HG03439 (cell line): ENCODE data around the gene SREBF1.

Experiments
- ATAC-seq: cut with Tn5 transposase; IDR thresholded peaks from one replicate; pipeline ENCODE4 v1.9.1; 2021; ENCODE audit warnings: mild to moderate bottlenecking, moderate library complexity; ENCODE audit not compliant: unreplicated experiment

The SREBF1 gene

DNA sequence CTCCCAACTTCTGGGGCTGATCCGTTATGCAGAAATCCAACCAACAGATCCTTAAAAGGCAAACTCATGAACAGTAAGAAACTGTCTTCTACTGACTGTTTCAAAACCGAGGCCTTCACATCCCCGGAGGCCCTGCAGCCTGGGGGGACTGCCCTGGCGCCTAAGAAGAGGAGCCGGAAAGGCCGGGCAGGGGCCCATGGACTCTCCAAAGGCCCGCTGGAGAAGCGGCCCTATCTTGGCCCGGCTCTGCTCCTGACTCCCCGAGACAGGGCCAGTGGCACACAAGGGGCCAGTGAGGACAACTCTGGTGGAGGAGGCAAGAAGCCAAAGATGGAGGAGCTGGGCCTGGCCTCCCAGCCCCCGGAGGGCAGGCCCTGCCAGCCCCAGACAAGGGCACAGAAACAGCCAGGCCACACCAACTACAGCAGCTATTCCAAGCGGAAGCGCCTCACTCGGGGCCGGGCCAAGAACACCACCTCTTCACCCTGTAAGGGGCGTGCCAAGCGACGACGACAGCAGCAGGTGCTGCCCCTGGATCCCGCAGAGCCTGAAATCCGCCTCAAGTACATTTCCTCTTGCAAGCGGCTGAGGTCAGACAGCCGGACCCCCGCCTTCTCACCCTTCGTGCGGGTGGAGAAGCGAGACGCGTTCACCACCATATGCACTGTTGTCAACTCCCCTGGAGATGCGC lies 39.5 kb downstream of the SREBF1 start:
- ATAC-seq = no peak

GRCh38 chr17:17796787-17797061 lies 40.1 kb downstream of the SREBF1 start:
- ATAC-seq = no peak

DNA sequence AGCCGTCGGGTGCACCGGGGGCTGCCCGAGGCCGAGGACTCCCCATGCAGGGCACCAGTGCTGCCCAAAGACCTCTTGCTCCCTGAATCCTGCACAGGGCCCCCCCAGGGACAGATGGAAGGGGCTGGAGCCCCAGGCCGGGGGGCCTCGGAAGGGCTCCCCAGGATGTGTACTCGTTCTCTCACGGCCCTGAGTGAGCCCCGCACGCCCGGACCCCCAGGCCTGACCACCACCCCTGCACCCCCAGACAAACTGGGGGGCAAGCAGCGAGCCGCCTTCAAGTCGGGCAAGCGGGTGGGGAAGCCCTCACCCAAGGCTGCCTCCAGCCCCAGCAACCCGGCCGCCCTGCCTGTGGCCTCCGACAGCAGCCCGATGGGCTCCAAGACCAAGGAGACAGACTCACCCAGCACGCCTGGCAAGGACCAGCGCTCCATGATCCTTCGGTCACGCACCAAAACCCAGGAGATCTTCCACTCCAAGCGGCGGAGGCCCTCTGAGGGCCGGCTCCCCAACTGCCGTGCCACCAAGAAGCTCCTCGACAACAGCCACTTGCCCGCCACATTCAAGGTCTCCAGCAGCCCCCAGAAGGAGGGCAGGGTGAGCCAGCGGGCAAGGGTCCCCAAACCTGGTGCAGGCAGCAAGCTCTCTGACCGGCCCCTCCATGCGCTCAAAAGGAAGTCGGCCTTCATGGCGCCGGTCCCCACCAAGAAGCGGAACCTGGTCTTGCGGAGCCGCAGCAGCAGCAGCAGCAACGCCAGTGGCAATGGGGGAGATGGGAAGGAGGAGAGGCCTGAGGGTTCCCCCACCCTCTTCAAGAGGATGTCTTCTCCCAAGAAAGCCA lies 40.6 kb downstream of the SREBF1 start:
- ATAC-seq = no peak

DNA sequence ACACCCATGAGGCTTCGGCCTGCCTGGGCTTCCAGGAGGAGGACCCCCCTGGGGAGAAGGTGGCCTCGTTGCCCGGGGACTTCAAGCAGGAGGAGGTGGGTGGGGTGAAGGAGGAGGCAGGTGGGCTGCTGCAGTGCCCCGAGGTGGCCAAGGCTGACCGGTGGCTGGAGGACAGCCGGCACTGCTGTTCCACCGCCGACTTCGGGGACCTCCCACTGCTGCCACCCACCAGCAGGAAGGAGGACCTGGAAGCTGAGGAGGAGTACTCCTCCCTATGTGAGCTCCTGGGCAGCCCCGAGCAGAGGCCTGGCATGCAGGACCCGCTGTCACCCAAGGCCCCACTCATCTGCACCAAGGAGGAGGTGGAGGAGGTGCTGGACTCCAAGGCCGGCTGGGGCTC lies 41.5 kb downstream of the SREBF1 start:
- no peak for ATAC-seq

- ATAC-seq = no peak
Measured at GRCh38 chr17:17794382-17794781, 42.4 kb downstream of the SREBF1 start.

- no peak for ATAC-seq
Measured at GRCh38 chr17:17793378-17794214, 43.2 kb downstream of the SREBF1 start.

GRCh38 chr17:17792551-17793377 lies 44.0 kb downstream of the SREBF1 start:
- ATAC-seq = no peak

DNA sequence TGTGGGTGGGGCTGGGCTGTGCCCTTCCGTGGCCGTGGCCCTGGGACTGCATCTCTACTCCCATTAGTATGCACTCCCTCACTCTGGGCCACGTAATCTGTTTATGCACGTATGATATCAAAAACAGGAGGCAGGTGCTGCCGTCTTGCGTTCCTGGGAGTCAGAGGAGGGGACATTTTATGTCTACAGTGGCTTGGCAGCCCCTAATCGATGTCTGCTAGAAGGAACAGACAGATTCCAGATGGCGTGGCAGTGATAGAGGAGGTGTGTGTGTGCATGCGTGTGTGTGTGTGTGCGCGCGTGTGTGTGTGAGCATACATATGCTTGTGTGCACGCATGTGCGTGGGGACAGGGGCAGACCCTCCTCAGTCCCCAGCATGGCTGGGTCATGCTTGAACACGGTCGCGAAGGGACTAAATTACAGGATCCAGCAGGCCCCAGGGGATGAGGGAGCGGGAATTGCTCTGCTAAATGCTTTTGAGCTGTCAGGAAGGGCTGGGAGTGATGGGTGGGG lies 44.7 kb downstream of the SREBF1 start:
- no peak for ATAC-seq

DNA sequence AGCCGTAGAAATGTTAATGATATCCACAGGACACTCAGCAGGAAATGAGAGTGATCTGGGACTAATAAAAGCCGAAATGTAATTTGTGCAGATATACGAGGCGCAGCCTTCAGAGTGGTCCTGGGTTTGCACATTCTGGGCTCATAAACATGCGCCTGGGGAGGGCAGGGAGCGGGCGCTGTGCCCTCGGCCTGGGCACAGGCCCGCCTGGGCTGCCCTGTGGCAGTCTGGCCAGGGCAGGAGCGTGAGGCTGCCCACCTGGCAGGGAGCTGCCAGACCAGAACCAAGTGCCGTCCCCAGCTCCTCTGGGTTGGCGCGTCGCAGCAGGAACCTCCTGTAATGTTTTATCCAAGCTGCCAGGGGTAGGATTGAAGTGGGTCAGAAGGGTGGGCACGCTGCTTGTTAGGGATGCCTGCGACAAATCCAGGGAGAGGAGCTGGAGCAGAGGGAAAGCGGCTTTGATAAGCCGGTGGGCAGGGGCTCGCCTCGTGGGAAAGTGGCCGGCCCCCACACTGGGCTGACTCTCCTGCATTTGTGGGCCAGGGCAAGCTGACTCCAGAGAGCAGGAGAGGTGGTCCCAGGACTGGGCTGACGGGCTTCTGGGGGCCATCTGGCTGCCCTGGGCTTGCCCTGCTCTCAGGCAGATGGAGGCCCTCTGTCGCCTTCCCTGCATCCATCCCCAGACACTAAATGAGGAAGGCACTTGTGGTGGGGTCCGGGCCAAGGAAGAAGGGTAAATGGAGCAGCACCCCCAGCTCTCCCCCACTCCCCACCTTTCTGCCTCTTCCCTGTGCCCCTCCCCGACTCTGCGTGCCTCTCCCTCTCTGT lies 45.9 kb downstream of the SREBF1 start:
- ATAC-seq = no peak

GRCh38 chr17:17789828-17790636 lies 46.8 kb downstream of the SREBF1 start:
- no peak for ATAC-seq

DNA sequence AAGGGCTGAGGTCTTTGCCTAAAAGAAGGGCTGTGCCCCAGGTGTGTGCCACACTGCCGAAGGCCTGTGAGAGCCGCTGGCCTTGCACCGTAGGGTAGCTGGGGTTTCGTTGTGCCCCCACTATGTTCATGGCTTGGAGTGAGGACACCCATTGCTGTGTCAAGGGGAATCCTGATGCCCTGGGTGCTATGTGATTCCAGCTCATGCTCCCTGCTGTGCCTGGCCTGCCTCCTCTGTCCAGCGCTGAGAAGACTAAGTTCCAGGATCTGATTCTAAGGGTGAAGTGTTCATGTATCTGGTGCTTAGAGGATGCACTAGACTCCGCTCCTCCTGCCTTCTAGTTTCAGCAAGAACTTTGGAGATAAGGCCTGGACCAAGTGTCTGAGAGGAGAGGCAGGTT lies 47.4 kb downstream of the SREBF1 start:
- ATAC-seq = no peak

- no peak for ATAC-seq
Measured at GRCh38 chr17:17788967-17789366, 47.8 kb downstream of the SREBF1 start.

DNA sequence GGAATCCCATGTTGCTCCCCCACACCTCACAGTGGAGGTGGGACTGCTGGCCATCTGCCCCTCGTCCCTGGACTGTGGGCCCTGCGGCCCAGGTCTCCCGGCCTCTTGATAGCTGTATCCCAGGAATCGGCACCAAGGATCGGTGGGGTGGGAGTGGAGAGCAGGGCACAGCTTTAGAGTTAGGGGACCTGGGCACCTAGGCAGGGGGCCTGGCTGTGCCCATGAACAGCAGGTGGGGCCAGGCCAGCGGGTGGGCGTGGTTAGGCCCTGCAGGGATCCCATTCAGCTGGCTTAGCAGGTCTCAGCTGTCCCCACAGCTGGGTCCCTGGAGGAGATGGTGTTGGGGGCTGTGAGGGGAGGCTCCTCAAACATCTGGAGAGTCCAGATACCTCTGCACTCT lies 49.2 kb downstream of the SREBF1 start:
- no peak for ATAC-seq

DNA sequence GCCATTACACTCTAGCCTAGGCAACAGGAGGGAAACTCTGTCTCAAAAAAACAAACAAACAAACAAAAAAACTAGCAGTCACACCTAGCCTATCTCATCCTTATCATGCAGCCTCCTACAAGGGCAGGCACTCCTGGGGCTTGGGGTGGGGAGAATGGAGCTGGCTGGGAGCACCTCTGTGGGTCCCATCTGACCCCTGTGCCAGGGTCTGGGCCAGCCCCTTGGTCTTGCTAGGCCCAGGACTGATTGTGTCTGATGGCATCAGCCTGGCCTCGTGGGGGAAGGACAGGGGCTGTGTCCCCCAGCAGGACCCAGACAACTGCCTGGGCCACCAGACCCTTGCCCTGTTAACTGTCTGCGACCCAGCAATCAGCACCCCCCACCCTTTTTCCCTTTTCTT lies 49.8 kb downstream of the SREBF1 start:
- ATAC-seq = no peak

- ATAC-seq = no peak
Measured at GRCh38 chr17:17785407-17785806, 51.4 kb downstream of the SREBF1 start.

GRCh38 chr17:17784657-17785267 lies 52.0 kb downstream of the SREBF1 start:
- ATAC-seq = no peak

GRCh38 chr17:17783825-17784656 lies 52.7 kb downstream of the SREBF1 start:
- ATAC-seq = no peak
